OCI-LY3 (cell line): ENCODE measurements around the gene RXRA.

Experiments
- H2AFZ ChIP-seq: fragments of 200-600, 300-600 bp; shearing (Covaris generic); 2 replicates; pipeline ENCODE4 v1.6.0; 2014; ENCODE audit warnings: antibody characterized with exemption, low read depth, low read length
- H3K27ac ChIP-seq: fragments of 200-600, 300-600 bp; sonication (generic); 2 replicates; pipeline ENCODE4 v1.5.1; 2014; ENCODE audit warnings: mild to moderate bottlenecking, low read length, moderate library complexity, mixed read lengths
- H3K27me3 ChIP-seq: fragments of 200-600, 300-600 bp; sonication (generic); 2 replicates; pipeline ENCODE4 v1.6.1; 2014; ENCODE audit warnings: low read depth, low read length, mixed read lengths
- H3K36me3 ChIP-seq: fragments of 200-600, 300-600 bp; sonication (generic); replicated peaks from 2 replicates; pipeline ENCODE3; 2014; ENCODE audit warnings: low read depth, low read length, mixed read lengths
- H3K4me1 ChIP-seq: fragments of 300-600, 200-600 bp; sonication (generic); 2 replicates; pipeline ENCODE4 v1.6.1; 2014; ENCODE audit warnings: low read length, mixed read lengths
- H3K4me2 ChIP-seq: fragments of 200-600, 300-600 bp; sonication (generic); 2 replicates; pipeline ENCODE4 v1.6.1; 2014; ENCODE audit warnings: low read length, mixed read lengths
- H3K4me3 ChIP-seq: fragments of 300-600, 200-600 bp; sonication (generic); 2 replicates; pipeline ENCODE4 v1.5.1; 2014; ENCODE audit warnings: antibody characterized with exemption, mild to moderate bottlenecking, low read length, moderate library complexity
- H3K79me2 ChIP-seq: fragments of 300-600, 200-600 bp; shearing (Covaris generic); 2 replicates; pipeline ENCODE4 v1.6.1; 2014; ENCODE audit warnings: mild to moderate bottlenecking, low read length, mixed read lengths
- H3K9ac ChIP-seq: fragments of 300-600, 200-600 bp; shearing (Covaris generic); 2 replicates; pipeline ENCODE4 v1.6.0; 2014; ENCODE audit warnings: mild to moderate bottlenecking, low read length, moderate library complexity
- H3K9me3 ChIP-seq: fragments of 200-600, 300-600 bp; shearing (Covaris generic); 2 replicates; pipeline ENCODE4 v1.6.1; 2014; ENCODE audit warnings: low read length, mixed read lengths; ENCODE audit not compliant: insufficient read depth
- H4K20me1 ChIP-seq: fragments of 200-600, 300-600 bp; sonication (generic); 2 replicates; pipeline ENCODE4 v1.6.1; 2016; ENCODE audit warnings: low read length, mixed read lengths; ENCODE audit not compliant: insufficient read depth
- EZH2phosphoT487 ChIP-seq: fragments of 200-600 bp; shearing (Covaris generic); IDR thresholded peaks from 2 replicates; pipeline ENCODE4 v1.6.1; 2018; ENCODE audit warnings: antibody characterized with exemption, mixed run types, low read depth
- TF ChIP-seq, protein P1 (sequence below): fragments of 200-600, 300-600 bp; sonication (generic); IDR thresholded peaks from 2 replicates; pipeline ENCODE4 v1.5.1; 2014; ENCODE audit warnings: antibody characterized with exemption, low read length, low read depth

The RXRA gene

DNA sequence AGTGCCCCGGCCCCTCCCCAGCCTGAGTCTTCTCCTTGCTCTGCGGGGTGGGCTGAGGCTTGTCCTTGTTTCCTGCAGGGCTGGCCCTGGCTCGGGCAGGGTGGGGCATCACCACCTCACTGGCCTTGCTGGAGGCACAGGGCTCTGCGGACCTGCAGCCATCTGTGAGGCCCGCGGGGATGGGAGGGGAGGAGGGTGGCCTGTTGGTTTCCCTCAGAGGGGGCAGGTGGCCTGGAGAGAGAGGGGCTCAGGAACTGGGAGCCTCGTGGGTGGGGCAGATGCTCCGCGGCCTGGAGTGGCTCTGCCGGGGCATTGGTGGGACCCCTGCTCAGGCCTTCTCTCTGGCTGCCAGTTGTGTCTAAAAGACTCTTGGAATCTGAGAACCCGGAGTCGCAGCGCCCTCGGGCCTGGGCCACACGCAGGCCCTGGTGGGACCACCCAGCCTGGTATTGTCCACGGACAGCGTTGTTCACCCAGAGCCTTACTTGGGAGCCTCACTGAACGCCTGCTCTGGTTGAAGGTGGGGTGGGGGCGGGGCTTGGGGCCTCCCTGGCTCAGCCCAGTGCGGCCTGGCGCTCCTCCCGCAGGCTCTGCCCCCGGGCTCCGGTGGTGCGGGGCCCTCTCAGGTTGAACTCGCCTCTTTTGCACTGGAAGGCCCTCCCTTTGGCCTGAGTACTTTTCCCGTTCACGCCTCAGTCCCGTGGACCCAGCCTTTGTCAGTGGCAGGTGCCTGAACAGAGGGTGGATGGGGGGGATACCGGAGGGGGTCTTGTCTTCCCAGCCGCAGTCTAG, 111.3 kb downstream of the RXRA start:
- Histone ChIP-seq H3K9me3 (no peaks in the 10 kb centered on the region), H3K79me2 (no peaks in the 10 kb centered on the region), H3K4me1 (peaks cover 9% of the 10 kb centered on the region), H3K9ac (no peak overlapping the region), H3K4me3 (no peak overlapping the region), H3K27me3 (peaks cover 7% of the 10 kb centered on the region; the same call in 1 of the 2 replicates), H3K27ac (no peak overlapping the region), H3K36me3 (peaks cover 4% of the 10 kb centered on the region), H4K20me1 (no peaks in the 10 kb centered on the region; the same call in 1 of the 2 replicates), H3K4me2 (no peak overlapping the region), H2AFZ (no peak overlapping the region)
- TF ChIP-seq EZH2phosphoT487, result no peak
- TF ChIP-seq, protein P1, sequence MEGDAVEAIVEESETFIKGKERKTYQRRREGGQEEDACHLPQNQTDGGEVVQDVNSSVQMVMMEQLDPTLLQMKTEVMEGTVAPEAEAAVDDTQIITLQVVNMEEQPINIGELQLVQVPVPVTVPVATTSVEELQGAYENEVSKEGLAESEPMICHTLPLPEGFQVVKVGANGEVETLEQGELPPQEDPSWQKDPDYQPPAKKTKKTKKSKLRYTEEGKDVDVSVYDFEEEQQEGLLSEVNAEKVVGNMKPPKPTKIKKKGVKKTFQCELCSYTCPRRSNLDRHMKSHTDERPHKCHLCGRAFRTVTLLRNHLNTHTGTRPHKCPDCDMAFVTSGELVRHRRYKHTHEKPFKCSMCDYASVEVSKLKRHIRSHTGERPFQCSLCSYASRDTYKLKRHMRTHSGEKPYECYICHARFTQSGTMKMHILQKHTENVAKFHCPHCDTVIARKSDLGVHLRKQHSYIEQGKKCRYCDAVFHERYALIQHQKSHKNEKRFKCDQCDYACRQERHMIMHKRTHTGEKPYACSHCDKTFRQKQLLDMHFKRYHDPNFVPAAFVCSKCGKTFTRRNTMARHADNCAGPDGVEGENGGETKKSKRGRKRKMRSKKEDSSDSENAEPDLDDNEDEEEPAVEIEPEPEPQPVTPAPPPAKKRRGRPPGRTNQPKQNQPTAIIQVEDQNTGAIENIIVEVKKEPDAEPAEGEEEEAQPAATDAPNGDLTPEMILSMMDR, result no peak

DNA sequence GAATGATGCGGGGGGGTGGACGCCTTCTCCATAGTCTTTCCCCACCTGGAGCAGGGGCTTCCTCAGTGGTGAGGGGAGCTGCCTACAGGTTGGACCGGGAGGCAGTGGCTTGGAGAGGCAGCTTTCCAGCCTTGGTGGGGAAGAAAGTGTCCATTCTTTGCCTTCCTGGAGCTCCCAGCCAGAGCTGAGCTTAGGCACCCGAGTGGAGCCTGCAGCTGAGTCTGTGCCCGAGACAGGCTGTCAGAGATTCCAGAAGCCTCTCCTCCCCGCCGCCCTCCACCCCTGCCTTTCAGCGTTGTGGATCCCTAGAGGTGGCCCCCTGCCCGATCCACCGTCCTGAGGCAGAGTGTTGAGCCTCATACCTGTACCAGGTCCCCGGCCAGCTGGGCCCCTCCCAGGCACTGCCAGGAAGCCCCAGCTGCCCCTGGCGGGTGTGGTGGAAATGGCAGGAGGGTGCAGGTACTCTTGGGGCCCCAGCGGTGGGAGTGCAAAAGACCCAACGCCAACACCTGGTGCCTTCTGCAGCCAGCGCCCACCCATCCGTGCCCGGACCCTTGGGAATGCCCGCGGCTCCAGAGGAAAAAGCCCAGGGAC, 112.0 kb downstream of the RXRA start:
- Histone ChIP-seq H3K4me1 (peaks cover 15% of the 10 kb centered on the region), H3K27me3 (peaks cover 7% of the 10 kb centered on the region; the same call in 1 of the 2 replicates), H3K4me2 (no peak overlapping the region), H3K27ac (no peak overlapping the region), H2AFZ (no peak overlapping the region), H3K4me3 (no peak overlapping the region), H3K9ac (no peak overlapping the region), H3K9me3 (no peaks in the 10 kb centered on the region), H3K36me3 (peaks cover 4% of the 10 kb centered on the region), H3K79me2 (no peaks in the 10 kb centered on the region), H4K20me1 (no peaks in the 10 kb centered on the region; the same call in 1 of the 2 replicates)
- TF ChIP-seq, protein P1, result peak; percentile 25
- no peak for TF ChIP-seq EZH2phosphoT487

GRCh38 chr9:134439368-134439784, 113.1 kb downstream of the RXRA start:
- TF ChIP-seq, protein P1, result no peak
- no peak for TF ChIP-seq EZH2phosphoT487
- Histone ChIP-seq H3K27me3 (peaks cover 7% of the 10 kb centered on the region; the same call in 1 of the 2 replicates), H3K9ac (no peak overlapping the region), H3K4me3 (no peak overlapping the region), H3K4me2 (no peak overlapping the region), H3K9me3 (no peaks in the 10 kb centered on the region), H3K79me2 (no peaks in the 10 kb centered on the region), H3K4me1 (peaks cover 23% of the 10 kb centered on the region), H2AFZ (no peak overlapping the region), H3K36me3 (peaks cover 1% of the 10 kb centered on the region), H3K27ac (no peak overlapping the region), H4K20me1 (no peaks in the 10 kb centered on the region; the same call in 1 of the 2 replicates)

DNA sequence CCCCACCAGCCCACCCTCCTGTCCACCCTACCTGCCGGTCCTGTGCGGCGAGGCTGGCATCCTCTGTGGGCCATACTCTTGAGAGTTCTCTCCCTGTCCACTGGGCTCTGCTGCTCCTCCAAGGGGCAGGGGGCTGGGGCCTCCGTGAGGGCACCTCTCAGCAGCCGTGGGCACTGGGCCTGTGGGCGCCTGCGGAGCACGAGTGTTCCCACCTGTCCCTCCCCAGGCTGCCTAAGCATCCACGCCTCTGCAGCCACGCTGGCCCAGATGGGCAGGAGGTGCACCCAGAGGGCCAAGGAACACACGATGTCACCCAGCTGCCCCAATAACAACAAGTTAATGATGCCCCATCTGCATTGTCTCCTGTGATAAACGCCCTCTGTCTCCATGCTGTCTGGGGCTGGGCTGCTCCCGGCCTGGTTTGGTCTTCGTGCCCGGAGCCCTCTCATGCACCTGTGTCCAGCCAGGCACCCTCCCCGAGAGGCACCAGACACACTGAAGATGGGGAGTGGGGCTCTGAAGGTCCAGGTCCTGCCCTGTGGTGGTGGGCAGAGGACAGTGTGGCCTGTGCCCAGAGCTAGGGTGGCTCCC, 114.5 kb downstream of the RXRA start:
- Histone ChIP-seq H2AFZ (no peak overlapping the region), H3K36me3 (no peaks in the 10 kb centered on the region), H3K4me2 (no peak overlapping the region), H3K4me1 (peaks cover 23% of the 10 kb centered on the region), H3K27ac (no peak overlapping the region), H3K9me3 (no peaks in the 10 kb centered on the region), H3K9ac (no peak overlapping the region), H4K20me1 (no peaks in the 10 kb centered on the region; the same call in 1 of the 2 replicates), H3K4me3 (no peak overlapping the region), H3K27me3 (peaks cover 7% of the 10 kb centered on the region; the same call in 1 of the 2 replicates), H3K79me2 (no peaks in the 10 kb centered on the region)
- TF ChIP-seq, protein P1, result no peak
- TF ChIP-seq EZH2phosphoT487, result no peak
